ENCODE results near the gene APH1A. TPM values are rescaled to one million over a fixed set of nuclear protein-coding genes. Genes with fewer than 3 reads are reported as not detected.

APH1A gene
- total RNA-seq, 1 donor from 2014 or later = 135 TPM

DNA sequence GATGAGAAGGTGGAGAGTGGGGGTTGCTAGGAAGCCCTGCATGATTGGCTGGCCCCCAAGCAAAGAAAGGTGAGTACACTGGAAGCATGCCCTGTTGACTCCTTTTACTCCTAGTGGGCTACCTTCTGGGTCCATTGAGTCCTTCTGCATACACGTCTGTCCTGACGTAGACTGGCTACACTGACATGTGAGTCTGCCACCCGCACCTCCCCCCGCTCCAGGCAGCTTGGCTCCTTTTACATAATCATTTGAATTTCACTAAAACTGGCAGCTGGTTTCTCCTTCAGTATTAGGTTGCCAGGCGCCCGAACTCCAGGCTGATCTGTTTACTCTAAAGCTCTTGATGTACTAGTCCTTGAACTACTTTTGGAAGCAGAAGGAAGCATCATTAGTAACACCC lies 33.5 kb upstream of the APH1A start:
- intact Hi-C loops (cut with DNase I) = no loop called here
- TF ChIP-seq, protein P1, sequence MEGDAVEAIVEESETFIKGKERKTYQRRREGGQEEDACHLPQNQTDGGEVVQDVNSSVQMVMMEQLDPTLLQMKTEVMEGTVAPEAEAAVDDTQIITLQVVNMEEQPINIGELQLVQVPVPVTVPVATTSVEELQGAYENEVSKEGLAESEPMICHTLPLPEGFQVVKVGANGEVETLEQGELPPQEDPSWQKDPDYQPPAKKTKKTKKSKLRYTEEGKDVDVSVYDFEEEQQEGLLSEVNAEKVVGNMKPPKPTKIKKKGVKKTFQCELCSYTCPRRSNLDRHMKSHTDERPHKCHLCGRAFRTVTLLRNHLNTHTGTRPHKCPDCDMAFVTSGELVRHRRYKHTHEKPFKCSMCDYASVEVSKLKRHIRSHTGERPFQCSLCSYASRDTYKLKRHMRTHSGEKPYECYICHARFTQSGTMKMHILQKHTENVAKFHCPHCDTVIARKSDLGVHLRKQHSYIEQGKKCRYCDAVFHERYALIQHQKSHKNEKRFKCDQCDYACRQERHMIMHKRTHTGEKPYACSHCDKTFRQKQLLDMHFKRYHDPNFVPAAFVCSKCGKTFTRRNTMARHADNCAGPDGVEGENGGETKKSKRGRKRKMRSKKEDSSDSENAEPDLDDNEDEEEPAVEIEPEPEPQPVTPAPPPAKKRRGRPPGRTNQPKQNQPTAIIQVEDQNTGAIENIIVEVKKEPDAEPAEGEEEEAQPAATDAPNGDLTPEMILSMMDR (IDR thresholded peaks at IDR 0.05) = no peak
- Histone ChIP-seq H3K27me3 (no peaks in the 10 kb centered on the region), H3K27ac (no peak overlapping the region), H3K9me3 (no peaks in the 10 kb centered on the region), H3K4me3 (no peak overlapping the region), H3K36me3 (peaks cover 64% of the 10 kb centered on the region), H3K4me1 (no peaks in the 10 kb centered on the region)
- ATAC-seq (no peak), DNase-seq (no peak)

DNA sequence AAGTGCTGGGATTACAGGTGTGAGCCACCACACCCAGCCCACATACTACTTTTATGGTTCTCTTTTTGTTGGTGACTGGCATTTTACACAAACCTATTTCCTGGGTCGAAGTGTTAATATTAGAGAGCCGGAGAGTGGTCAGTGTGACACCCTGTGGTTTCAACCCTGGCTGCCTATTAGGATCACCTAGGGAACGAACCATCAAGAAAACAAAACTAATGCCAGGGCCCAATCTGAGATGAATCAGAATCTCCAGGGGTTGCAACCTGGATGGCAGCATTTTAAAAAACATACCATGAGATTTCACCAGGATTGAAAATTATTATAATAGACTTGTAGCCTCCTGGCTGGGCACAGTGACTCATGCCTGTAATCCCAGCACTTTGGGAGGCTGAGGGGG lies 30.9 kb upstream of the APH1A start:
- intact Hi-C loops (cut with DNase I) = no loop called here
- H3K9me3 ChIP-seq = no peaks in the 10 kb centered on the region
- DNase-seq = no peak
- H3K4me1 ChIP-seq = peaks cover under 1% of the 10 kb centered on the region
- H3K27ac ChIP-seq = no peak overlapping the region
- peaks cover 73% of the 10 kb centered on the region for H3K36me3 ChIP-seq
- H3K27me3 ChIP-seq = no peaks in the 10 kb centered on the region
- ATAC-seq = no peak
- H3K4me3 ChIP-seq = no peak overlapping the region
- TF ChIP-seq, protein P1 (IDR thresholded peaks at IDR 0.05) = no peak

DNA sequence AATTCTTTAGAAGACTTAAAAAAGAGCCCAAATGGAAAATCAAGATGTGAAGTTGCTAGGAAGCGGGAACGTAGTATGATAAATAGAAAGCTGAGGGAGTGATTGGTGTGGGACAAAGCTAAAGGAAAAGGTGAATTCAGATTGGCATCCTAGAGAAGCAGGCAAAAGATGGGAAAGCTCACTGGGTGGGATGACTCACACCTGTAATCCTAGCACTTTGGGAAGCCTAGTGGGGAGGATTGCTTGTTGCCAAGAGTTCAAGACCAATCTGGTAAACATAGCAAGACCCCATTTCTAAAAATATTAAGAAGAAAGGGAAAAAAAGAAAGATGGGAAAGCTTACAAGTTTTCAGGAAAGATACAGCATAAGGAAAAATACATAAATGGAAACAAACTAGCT lies 26.7 kb upstream of the APH1A start:
- no peak overlapping the region for H3K4me3 ChIP-seq

DNA sequence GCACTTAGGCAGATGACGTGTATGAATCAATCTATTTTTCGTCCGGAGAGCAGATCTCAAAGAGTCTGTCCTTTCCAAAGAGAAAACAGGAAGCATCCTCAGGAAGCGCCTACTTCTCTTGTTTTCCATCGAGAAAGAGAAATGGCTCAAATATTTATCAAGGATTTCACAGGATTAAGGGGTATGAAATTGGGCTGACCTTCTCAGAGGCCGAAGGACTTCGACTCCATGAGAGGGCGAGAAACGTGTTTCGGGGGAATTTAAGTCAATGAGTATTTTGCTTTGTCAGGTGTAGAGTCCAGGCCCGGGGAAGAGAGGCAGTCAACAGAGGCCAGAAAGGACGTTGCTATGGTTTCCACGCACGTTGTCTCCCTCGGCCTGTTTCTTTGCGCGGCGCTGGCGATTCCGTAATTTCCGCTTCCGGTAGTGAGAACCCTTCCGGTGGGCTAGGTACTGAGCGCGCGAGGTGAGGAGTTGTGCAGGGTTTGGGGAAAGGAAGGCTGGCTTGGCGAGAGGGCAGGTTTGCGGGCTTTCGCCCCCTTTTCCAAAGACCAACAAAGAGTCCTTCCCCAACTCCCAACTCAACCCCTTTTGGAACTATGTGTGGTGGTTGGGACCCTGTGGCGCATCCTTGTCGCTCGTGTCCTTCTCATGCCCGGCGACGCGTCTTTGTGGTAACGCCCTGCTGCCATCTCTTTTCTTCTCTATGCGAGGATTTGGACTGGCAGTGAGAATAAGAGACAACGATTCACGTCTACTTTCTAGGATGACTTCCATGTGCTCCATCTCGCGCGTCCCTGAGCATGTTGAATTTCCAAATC lies 24.8 kb upstream of the APH1A start, which contains the start of gene MRPS21:
Gene MRPS21 (plus strand): TSS at position 429 of the 821 bp plus-strand sequence. CDS start 506 bp downstream, outside the sequence.
- DNase-seq (peak; percentile 94), ATAC-seq (peak; percentile 99)
- peaks cover 6% of the 10 kb centered on the region for H3K4me1 ChIP-seq
- H3K4me3 ChIP-seq = peak within 1 kb of the TSS; percentile 94
- H3K36me3 ChIP-seq = peaks cover 32% of the 10 kb centered on the region
- H3K27me3 ChIP-seq = no peaks in the 10 kb centered on the region
- TF ChIP-seq, protein P1 (IDR thresholded peaks at IDR 0.05) = no peak
- peak within 1 kb of the TSS; percentile 95 for H3K27ac ChIP-seq
- intact Hi-C loops (cut with DNase I) = no loop called here
- no peaks in the 10 kb centered on the region for H3K9me3 ChIP-seq

More for the DNA sequence above, 26.7 kb upstream of the APH1A start:
- peaks cover 6% of the 10 kb centered on the region for H3K4me1 ChIP-seq
- no peak for ATAC-seq
- TF ChIP-seq, protein P1 (IDR thresholded peaks at IDR 0.05) = no peak
- no peak overlapping the region for H3K27ac ChIP-seq
- DNase-seq = no peak
- H3K9me3 ChIP-seq = no peaks in the 10 kb centered on the region
- no peaks in the 10 kb centered on the region for H3K27me3 ChIP-seq
- intact Hi-C loops (cut with DNase I) = no loop called here
- H3K36me3 ChIP-seq = peaks cover 47% of the 10 kb centered on the region

DNA sequence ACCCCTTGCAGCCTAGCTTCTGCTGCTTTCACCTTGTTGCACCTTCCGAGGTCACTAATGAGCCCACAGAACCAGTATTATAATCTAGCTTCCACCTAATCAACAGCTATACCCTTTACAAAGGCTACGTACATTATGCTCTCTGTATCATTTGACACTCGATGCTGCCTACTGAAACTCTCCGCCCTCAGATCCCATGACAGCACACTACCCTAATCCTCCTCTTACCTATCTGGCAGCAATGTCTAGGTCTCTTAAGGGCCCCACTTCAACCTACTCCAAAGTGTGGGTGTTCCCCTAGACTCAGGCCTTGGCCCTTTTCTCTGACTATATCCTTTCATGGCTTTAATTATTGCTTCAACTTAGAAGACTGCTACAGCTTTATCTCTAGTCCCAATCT lies 20.0 kb upstream of the APH1A start:
- ATAC-seq (no peak), DNase-seq (no peak)
- Histone ChIP-seq H3K4me3 (no peak overlapping the region), H3K4me1 (no peaks in the 10 kb centered on the region), H3K36me3 (no peaks in the 10 kb centered on the region), H3K9me3 (no peaks in the 10 kb centered on the region), H3K27me3 (no peaks in the 10 kb centered on the region), H3K27ac (no peak overlapping the region)
- TF ChIP-seq, protein P1 (IDR thresholded peaks at IDR 0.05) = no peak
- intact Hi-C loops (cut with DNase I) = no loop called here

All from upper lobe of right lung (tissue), 1 donor.